ENCODE measurements around the gene RPS10. TPM values are rescaled to one million over a fixed set of nuclear protein-coding genes. Genes with fewer than 3 reads are reported as not detected.

Gene RPS10
- total RNA-seq (2022): 1,650 and 1,752 TPM in 2 replicates
- percentile 99 among the genes with signal in this experiment for Bru-seq, nascent RNA
- BruChase-seq, experiment 1, labeled RNA remaining after a 2-hour chase: percentile 97 among the genes with signal in this experiment
- BruChase-seq, experiment 2, labeled RNA remaining after a 6-hour chase: percentile 98 among the genes with signal in this experiment
- long read RNA-seq, transcript RPS10-209 (6 exons, 588 nt): major isoform, 262 of 402 reads
- long read RNA-seq, transcript RPS10-206 (6 exons, 781 nt): minor isoform, 91 of 402 reads
- long read RNA-seq, partial matches to known transcripts: 43 of 402 reads
- long read RNA-seq, other reads (novel, unspliced or antisense): 4 of 402 reads

GRCh38 chr6:34425498-34426410 lies at the start of gene RPS10:
RPS10 (minus strand) TSS chr6:34426069; CDS start chr6:34425221, 848 bp downstream.
- intact Hi-C loops (cut with micrococcal nuclease; ENCODE audit: unreplicated experiment): no loop called here
- Mint-ChIP-seq H3K4me1 (ENCODE audit: low read depth, unreplicated experiment) (no peaks in the 10 kb centered on the region), H3K27ac (ENCODE audit: unreplicated experiment) (peak within 1 kb of the TSS; percentile 98), H3K9me3 (ENCODE audit: unreplicated experiment) (peaks cover 6% of the 10 kb centered on the region), H3K36me3 (ENCODE audit: insufficient read depth, unreplicated experiment) (peaks cover 55% of the 10 kb centered on the region), H3K27me3 (ENCODE audit: insufficient read depth, unreplicated experiment) (no peaks in the 10 kb centered on the region), H3K4me3 (ENCODE audit: unreplicated experiment) (peak within 1 kb of the TSS; percentile 94)
- CTCF ChIA-PET: interaction anchor here (0.5 to 1.2 kb wide), 10 partner anchors 9 to 262 kb away, joined by 3 to 16 read pairs (median 3); partner anchors contain the start of gene SMIM29
- DNase-seq: peak; percentile 93 to 97
- BruUV-seq (replicated peaks): TSS peak; percentile 65
- Histone ChIP-seq H3K36me3 (ENCODE audit: control insufficient read depth, insufficient read depth, low read length) (peaks cover 6% of the 10 kb centered on the region; the same call in 1 of the 2 replicates), H3K27me3 (replicated peaks; ENCODE audit: control insufficient read depth, insufficient read depth, low read length) (no peaks in the 10 kb centered on the region), H3K9me3 (no peaks in the 10 kb centered on the region), H3K4me3 (ENCODE audit: low read depth, low read length) (peak within 1 kb of the TSS; percentile 96), H3K4me1 (peaks cover 13% of the 10 kb centered on the region)
- POLR2A ChIA-PET: interaction anchor here (0.5 to 1.2 kb wide), 15 partner anchors 9 to 202 kb away, joined by 3 to 13 read pairs (median 4); partner anchors contain the start of genes HMGA1 and SMIM29
- TF ChIP-seq CTCF (IDR thresholded peaks at IDR 0.05; ENCODE audit: insufficient read depth in 1 of 2, low read depth in 1 of 2, low read length in 1 of 2, severe bottlenecking in 1 of 2, unreplicated experiment in 1 of 2): peak in 1 of 2 experiments; percentile 26

GRCh38 chr6:34475238-34475682 lies 49.4 kb upstream of the RPS10 start:
- Mint-ChIP-seq H3K9me3 (ENCODE audit: unreplicated experiment) (no peaks in the 10 kb centered on the region), H3K4me1 (ENCODE audit: low read depth, unreplicated experiment) (no peaks in the 10 kb centered on the region), H3K27ac (ENCODE audit: unreplicated experiment) (no peak overlapping the region), H3K36me3 (ENCODE audit: insufficient read depth, unreplicated experiment) (no peaks in the 10 kb centered on the region), H3K4me3 (ENCODE audit: unreplicated experiment) (no peak overlapping the region), H3K27me3 (ENCODE audit: insufficient read depth, unreplicated experiment) (no peaks in the 10 kb centered on the region)
- Histone ChIP-seq H3K4me1 (no peaks in the 10 kb centered on the region), H3K36me3 (ENCODE audit: control insufficient read depth, insufficient read depth, low read length) (no peaks in the 10 kb centered on the region), H3K27me3 (replicated peaks; ENCODE audit: control insufficient read depth, insufficient read depth, low read length) (no peaks in the 10 kb centered on the region), H3K9me3 (no peaks in the 10 kb centered on the region), H3K4me3 (ENCODE audit: low read depth, low read length) (no peak overlapping the region)
- ChIA-PET CTCF (interaction anchor here (1.0 kb wide), 1 partner anchor 60 kb away, joined by 3 read pairs; no protein-coding TSS in a partner anchor), POLR2A (no interaction called here)
- no TSS peak for BruUV-seq (replicated peaks)
- DNase-seq: no peak
- intact Hi-C loops (cut with micrococcal nuclease; ENCODE audit: unreplicated experiment): no loop called here
- no peak for TF ChIP-seq CTCF (IDR thresholded peaks at IDR 0.05; ENCODE audit: insufficient read depth in 1 of 2, low read depth in 1 of 2, low read length in 1 of 2, severe bottlenecking in 1 of 2, unreplicated experiment in 1 of 2)

- Histone ChIP-seq H3K4me3 (ENCODE audit: low read depth, low read length) (no peak overlapping the region), H3K27me3 (replicated peaks; ENCODE audit: control insufficient read depth, insufficient read depth, low read length) (no peaks in the 10 kb centered on the region), H3K9me3 (no peaks in the 10 kb centered on the region), H3K4me1 (no peaks in the 10 kb centered on the region), H3K36me3 (ENCODE audit: control insufficient read depth, insufficient read depth, low read length) (no peaks in the 10 kb centered on the region)
- no peak overlapping the region for H3K4me3 Mint-ChIP-seq (ENCODE audit: unreplicated experiment)
- intact Hi-C loops (cut with micrococcal nuclease; ENCODE audit: unreplicated experiment): no loop called here
- ChIA-PET POLR2A (no interaction called here), CTCF (interaction anchor here (0.7 to 1.0 kb wide), 2 partner anchors 49 to 60 kb away, joined by 3 to 5 read pairs; partner anchors contain the start of gene RPS10)
- BruUV-seq (replicated peaks): no TSS peak
- DNase-seq: no peak
- no peaks in the 10 kb centered on the region for H3K27me3 Mint-ChIP-seq (ENCODE audit: insufficient read depth, unreplicated experiment)
- H3K4me1 Mint-ChIP-seq (ENCODE audit: low read depth, unreplicated experiment): no peaks in the 10 kb centered on the region
- no peaks in the 10 kb centered on the region for H3K9me3 Mint-ChIP-seq (ENCODE audit: unreplicated experiment)
- TF ChIP-seq CTCF (IDR thresholded peaks at IDR 0.05; ENCODE audit: insufficient read depth in 1 of 2, low read depth in 1 of 2, low read length in 1 of 2, severe bottlenecking in 1 of 2, unreplicated experiment in 1 of 2): no peak
- no peak overlapping the region for H3K27ac Mint-ChIP-seq (ENCODE audit: unreplicated experiment)
- no peaks in the 10 kb centered on the region for H3K36me3 Mint-ChIP-seq (ENCODE audit: insufficient read depth, unreplicated experiment)
Observed at GRCh38 chr6:34474754-34475153, 48.9 kb upstream of the RPS10 start.
